NCI-H2227 (cell line): ENCODE measurements around the gene CXCR4.
"Not testable (repeated sequence)": the region's sequence is repeated elsewhere in the genome, so short reads cannot be mapped to it uniquely, and the experiment has no call there.

Source experiments
- DNase-seq: peaks from one replicate; lab custom pipeline; 2025; ENCODE audit not compliant: unreplicated experiment; lab: John Stamatoyannopoulos, UW

The CXCR4 gene

GRCh38 chr2:136077107-136077506, 40.8 kb downstream of the CXCR4 start:
- DNase-seq = no peak

DNA sequence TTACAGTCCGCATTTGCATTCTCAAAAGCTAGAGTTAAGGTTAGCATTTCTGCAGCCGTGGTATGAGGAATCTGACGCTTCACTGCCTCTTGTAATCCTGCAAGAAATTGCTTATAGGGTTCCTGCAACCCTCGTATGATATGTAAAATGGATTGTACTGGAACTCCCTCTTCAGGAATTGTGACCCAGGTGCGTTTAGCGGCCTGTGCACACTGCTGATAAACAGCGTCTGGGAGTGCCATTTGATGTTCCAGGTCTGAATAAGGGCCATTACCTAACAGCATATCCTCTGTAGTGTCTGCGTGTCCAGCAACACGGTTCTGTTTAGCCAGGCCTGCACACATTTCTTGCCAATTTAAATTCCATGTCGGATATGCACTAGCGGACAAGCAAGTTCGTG, 42.5 kb downstream of the CXCR4 start:
- DNase-seq = peak; percentile 13

DNA sequence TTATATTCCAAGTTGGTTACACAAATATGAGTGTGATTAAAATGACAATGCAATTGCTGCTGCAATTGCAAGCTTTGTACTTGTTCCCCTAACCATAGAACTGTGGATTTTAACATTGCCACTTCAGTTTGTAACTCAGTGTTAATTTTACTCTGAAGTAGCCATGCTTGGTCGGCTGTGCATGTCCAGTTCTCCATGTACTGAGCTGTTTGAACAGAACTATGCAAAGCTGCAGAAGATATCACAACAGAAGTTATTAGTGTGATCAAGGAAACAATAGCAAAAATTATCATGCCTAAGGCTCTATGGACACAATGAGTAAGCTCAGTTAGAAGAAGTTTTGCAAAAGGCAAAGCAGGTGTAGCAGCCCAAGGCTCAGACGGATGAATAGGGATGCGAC, 45.3 kb downstream of the CXCR4 start:
- DNase-seq = no peak

GRCh38 chr2:136071887-136072286, 46.1 kb downstream of the CXCR4 start:
- not testable (repeated sequence) for DNase-seq

GRCh38 chr2:136070913-136071312, 47.0 kb downstream of the CXCR4 start:
- DNase-seq = no peak

- DNase-seq = no peak
Observed at GRCh38 chr2:136069773-136070172, 48.2 kb downstream of the CXCR4 start.

DNA sequence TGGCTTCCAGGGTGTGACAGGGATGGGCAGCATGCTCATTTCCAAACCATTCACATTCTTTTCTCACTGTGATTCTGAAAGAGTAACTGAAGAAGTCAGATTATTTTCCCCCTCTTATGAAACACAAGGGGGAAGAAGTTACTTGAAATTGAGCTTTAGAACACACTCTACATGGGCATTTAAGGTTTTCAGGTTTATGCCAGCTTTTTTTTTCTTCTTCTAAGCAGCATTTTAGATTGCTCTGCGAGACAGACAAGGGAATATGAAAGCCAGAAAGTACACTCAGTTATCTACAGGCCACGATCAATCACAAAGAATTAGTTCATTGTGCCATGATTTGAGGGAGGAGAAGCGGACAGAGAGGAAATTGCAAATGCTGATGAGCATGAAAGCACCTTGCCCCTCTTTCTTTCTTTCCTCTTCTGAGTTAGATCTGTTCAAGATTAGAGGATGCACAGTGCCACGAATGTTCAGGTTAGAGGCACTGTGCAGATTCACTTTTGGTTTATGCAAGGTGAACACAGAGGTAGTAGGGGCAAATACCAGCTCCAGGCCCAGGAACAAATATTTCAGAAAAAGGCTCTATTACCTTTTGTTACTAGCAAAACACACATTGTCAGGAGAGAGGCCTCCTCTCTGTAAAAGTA, 49.2 kb downstream of the CXCR4 start:
- DNase-seq = no peak

GRCh38 chr2:136067897-136068580, 49.9 kb downstream of the CXCR4 start:
- peak; percentile 78 for DNase-seq

DNA sequence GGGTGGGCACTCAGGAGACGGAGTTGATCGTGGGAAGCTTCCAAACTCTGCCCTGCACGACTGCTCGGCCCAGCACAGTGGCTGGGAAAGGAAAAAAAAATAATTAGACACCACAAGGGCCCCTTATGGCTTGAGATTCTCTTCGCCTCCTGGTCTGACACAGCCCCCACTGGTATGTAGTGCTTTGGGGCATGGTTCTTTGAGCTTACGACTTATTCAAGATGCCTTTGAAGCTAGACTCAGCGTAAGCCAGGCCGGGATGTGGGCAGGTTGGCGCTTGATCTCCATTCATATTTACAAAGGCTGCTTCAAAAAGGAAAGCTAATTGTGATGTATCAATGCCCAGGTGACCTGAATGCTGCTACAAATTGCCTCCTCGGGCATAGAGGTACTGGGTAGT, 50.5 kb downstream of the CXCR4 start:
- peak; percentile 51 for DNase-seq

DNA sequence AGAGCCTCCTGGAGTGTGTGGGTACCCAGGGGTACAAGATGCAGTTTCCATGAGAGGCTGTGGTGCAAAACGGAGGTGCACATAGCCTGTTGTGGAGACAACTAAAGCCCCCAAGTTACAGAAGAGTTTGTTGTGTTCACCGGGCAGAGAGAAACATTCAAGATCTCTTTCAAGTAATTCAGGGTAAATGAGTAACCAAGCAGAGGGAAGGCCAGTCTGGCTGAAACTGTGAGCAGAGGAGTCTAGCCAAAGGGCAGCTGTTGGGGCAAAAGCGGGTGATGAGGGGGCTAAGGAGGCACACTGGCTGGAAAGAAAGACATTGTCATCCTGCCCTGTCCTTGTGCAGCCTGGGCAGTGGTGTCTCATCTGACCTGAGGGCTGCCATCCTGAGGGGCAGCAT, 52.0 kb downstream of the CXCR4 start:
- DNase-seq = no peak

DNA sequence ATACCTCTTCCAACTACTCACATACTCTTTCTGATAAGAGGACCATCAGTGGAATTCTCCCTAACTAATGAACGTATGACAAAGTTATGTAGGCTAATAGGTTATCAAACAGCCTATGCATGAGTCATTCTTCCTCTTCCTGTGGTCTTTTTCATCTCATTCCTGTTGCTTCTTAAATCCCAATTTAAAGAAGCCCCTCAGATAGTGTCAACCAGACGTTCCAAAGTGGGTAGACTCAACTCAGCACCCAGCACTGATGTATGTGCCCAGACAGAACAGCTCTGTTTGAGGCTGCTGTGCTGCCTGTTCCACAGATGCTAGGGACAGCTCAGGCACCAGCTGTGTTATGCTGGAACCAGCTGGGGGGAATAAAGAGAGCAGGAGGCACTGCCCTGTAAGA, 52.6 kb downstream of the CXCR4 start:
- no peak for DNase-seq
